Ascending aorta (tissue), 2 donors: Measurements from ENCODE around the gene TMEM259. TPM values are rescaled to one million over a fixed set of nuclear protein-coding genes. Genes with fewer than 3 reads are reported as not detected.

Source experiments
- DNase-seq, 2 donors: peaks; one replicate each; pipeline ENCODE4 v3.0.0-alpha.2; 2019; ENCODE audit warnings: low spot score in 2 of 2
- H3K27ac ChIP-seq, 2 donors: fragments of 200-600 bp; sonication (generic); one replicate each; pipeline ENCODE4 v1.5.1; 2016 to 2017; ENCODE audit warnings: mild to moderate bottlenecking in 1 of 2
- H3K27me3 ChIP-seq: fragments of 200-600 bp; sonication (generic); one replicate; pipeline ENCODE4 v1.5.1; 2017
- H3K36me3 ChIP-seq, 2 donors: fragments of 200-600 bp; sonication (generic); one replicate each; pipeline ENCODE4 v1.5.1; 2016
- H3K4me1 ChIP-seq, 2 donors: fragments of 200-600 bp; sonication (generic); one replicate each; pipeline ENCODE4 v1.5.1; 2016 to 2017; ENCODE audit warnings: mild to moderate bottlenecking in 1 of 2
- H3K4me3 ChIP-seq, 2 donors: fragments of 200-600 bp; sonication (generic); one replicate each; pipeline ENCODE4 v1.5.1; 2016 to 2017; ENCODE audit warnings: mild to moderate bottlenecking in 1 of 2
- H3K9me3 ChIP-seq, 2 donors: fragments of 200-600 bp; sonication (generic); one replicate each; pipeline ENCODE4 v1.5.1; 2016
- intact Hi-C: fragments of 100-400 bp; cut with DNase I; formaldehyde crosslinking; loops from one replicate; pipeline ENCODE4 v1.15.1; 2023
- total RNA-seq: library from RNA; depleted of rRNA; stranded (reverse); fragments of >200 nt; gene quantifications from one replicate; pipeline ENCODE4 v1.1.0, GENCODE V29; 2016
- TF ChIP-seq, protein P1 (sequence below), 3 experiments: fragments of 200-600 bp in 2 of 3; fragments of 450-650 bp in 1 of 3; sonication (generic) in 2 of 3; IDR thresholded peaks; one replicate each; pipeline ENCODE4 v1.5.1; 2016 to 2019; ENCODE audit warnings: antibody characterized with exemption in 3 of 3, mild to moderate bottlenecking in 1 of 3, moderate library complexity in 1 of 3

TMEM259 gene
- total RNA-seq, 1 donor from 2014 or later: 452 TPM

DNA sequence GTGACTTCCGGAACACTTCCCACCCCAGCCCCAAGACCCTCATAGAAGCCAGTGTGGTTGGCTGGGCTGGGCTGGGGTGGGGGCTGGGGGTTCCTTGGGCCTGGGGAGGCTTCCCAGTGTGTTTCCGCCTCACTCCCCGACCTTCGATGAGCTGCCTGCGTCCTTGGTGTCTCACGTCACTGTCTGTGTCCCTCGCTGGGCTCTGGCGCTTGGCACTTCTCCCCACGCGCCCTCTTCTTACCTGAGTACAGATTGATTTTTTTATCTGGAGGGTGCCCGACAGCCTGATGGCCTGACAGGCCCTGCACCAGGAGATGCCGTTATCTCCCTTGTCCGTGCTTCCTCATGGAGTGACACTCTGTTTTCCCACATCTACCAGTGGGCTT lies 28.3 kb downstream of the TMEM259 start:
- peaks cover 0 to 4% of the 10 kb centered on the region in 2 donors for H3K4me1 ChIP-seq
- peaks cover 20 to 61% of the 10 kb centered on the region in 2 donors for H3K36me3 ChIP-seq
- H3K4me3 ChIP-seq: no peak overlapping the region
- TF ChIP-seq, protein P1, sequence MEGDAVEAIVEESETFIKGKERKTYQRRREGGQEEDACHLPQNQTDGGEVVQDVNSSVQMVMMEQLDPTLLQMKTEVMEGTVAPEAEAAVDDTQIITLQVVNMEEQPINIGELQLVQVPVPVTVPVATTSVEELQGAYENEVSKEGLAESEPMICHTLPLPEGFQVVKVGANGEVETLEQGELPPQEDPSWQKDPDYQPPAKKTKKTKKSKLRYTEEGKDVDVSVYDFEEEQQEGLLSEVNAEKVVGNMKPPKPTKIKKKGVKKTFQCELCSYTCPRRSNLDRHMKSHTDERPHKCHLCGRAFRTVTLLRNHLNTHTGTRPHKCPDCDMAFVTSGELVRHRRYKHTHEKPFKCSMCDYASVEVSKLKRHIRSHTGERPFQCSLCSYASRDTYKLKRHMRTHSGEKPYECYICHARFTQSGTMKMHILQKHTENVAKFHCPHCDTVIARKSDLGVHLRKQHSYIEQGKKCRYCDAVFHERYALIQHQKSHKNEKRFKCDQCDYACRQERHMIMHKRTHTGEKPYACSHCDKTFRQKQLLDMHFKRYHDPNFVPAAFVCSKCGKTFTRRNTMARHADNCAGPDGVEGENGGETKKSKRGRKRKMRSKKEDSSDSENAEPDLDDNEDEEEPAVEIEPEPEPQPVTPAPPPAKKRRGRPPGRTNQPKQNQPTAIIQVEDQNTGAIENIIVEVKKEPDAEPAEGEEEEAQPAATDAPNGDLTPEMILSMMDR (IDR thresholded peaks at IDR 0.05): no peak
- no peaks in the 10 kb centered on the region for H3K9me3 ChIP-seq
- DNase-seq: no peak
- intact Hi-C loops: no loop called here
- peaks cover 11% of the 10 kb centered on the region for H3K27me3 ChIP-seq
- H3K27ac ChIP-seq: no peak overlapping the region

DNA sequence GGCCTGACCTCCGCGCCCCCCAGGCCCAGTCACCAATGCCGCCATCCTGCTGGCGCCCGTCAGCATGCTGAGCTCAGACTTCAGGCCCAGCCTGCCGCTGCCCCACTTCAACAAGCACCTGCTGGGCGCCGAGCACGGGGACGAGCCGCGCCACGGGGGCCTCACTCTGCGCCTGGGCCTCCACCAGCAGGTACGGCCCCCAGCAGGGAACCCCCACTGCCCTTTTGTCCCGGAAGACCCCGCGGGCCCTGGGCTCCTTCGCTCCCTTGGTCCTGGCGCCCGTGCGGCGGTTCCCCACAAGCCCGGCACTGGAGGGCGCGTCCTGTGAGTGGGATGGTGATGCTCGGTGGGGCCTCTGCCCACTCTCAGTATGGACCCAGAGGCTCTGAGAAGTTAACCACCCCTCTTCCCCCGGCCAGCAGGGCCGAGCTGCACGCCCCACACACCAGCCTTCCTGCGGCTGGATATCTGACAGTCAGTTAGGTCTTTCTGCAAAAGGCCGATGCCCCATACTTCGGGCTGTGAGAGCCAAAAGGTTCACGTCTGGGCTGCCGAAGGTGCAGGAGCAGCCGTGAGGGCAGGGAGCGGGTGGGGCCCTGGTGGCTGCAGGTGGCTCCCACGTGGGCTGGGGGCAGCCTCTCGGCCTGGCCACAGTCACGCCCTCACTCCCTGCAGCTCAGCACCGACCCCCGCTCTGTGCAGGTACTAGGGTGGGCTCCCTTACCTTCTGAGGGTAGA lies 28.8 kb downstream of the TMEM259 start:
- peaks cover 11% of the 10 kb centered on the region for H3K27me3 ChIP-seq
- TF ChIP-seq, protein P1 (IDR thresholded peaks at IDR 0.05): no peak
- peaks cover 21 to 62% of the 10 kb centered on the region in 2 donors for H3K36me3 ChIP-seq
- no peak for DNase-seq
- H3K4me3 ChIP-seq: no peak overlapping the region
- no peaks in the 10 kb centered on the region for H3K9me3 ChIP-seq
- no peak overlapping the region for H3K27ac ChIP-seq
- intact Hi-C loops: no loop called here
- peaks cover 0 to 4% of the 10 kb centered on the region in 2 donors for H3K4me1 ChIP-seq

GRCh38 chr19:991174-991931 lies 29.6 kb downstream of the TMEM259 start:
- no peak overlapping the region for H3K27ac ChIP-seq
- H3K36me3 ChIP-seq: peaks cover 28 to 70% of the 10 kb centered on the region in 2 donors
- TF ChIP-seq, protein P1 (IDR thresholded peaks at IDR 0.05): no peak
- H3K4me3 ChIP-seq: no peak overlapping the region
- DNase-seq: no peak
- peaks cover 0 to 4% of the 10 kb centered on the region in 2 donors for H3K4me1 ChIP-seq
- H3K27me3 ChIP-seq: peaks cover 11% of the 10 kb centered on the region
- intact Hi-C loops: no loop called here
- H3K9me3 ChIP-seq: no peaks in the 10 kb centered on the region

- no peak for DNase-seq
- H3K27me3 ChIP-seq: peaks cover 5% of the 10 kb centered on the region
- TF ChIP-seq, protein P1 (IDR thresholded peaks at IDR 0.05): no peak
- no peak overlapping the region for H3K27ac ChIP-seq
- no peaks in the 10 kb centered on the region for H3K9me3 ChIP-seq
- no peaks in the 10 kb centered on the region for H3K4me1 ChIP-seq
- intact Hi-C loops: no loop called here
- no peak overlapping the region for H3K4me3 ChIP-seq
- peaks cover 28 to 76% of the 10 kb centered on the region in 2 donors for H3K36me3 ChIP-seq
These were observed 30.2 kb downstream of the TMEM259 start for GRCh38 chr19:990746-991145.

GRCh38 chr19:990119-990571 lies 30.8 kb downstream of the TMEM259 start:
- intact Hi-C loops: no loop called here
- Histone ChIP-seq H3K27ac (no peak overlapping the region), H3K9me3 (no peaks in the 10 kb centered on the region), H3K36me3 (peaks cover 28 to 77% of the 10 kb centered on the region in 2 donors), H3K27me3 (no peaks in the 10 kb centered on the region), H3K4me1 (no peaks in the 10 kb centered on the region), H3K4me3 (no peak overlapping the region)
- TF ChIP-seq, protein P1 (IDR thresholded peaks at IDR 0.05): no peak
- DNase-seq: no peak
